Dermis blood vessel endothelial cell (primary cell): Measurements from ENCODE around the gene ITGA11. TPM values are rescaled to one million over a fixed set of nuclear protein-coding genes. Genes with fewer than 3 reads are reported as not detected.

Experiments used
- DNase-seq: peaks from one replicate; pipeline ENCODE4 v3.0.0; 2010
- total RNA-seq: library from RNA; depleted of rRNA; stranded (reverse); fragments of >200 nt; gene quantifications from 2 replicates; pipeline ENCODE4 v1.2.3, GENCODE V29; 2014

ITGA11 gene
- total RNA-seq, 1 donor from 2014 or later = 3.4 TPM

GRCh38 chr15:68346979-68347378 lies 85.0 kb downstream of the ITGA11 start:
- peak; percentile 36 for DNase-seq

GRCh38 chr15:68345481-68345880 lies 86.5 kb downstream of the ITGA11 start:
- DNase-seq = no peak

GRCh38 chr15:68344600-68344999 lies 87.4 kb downstream of the ITGA11 start:
- DNase-seq = no peak

GRCh38 chr15:68343579-68344225 lies 88.3 kb downstream of the ITGA11 start:
- DNase-seq = no peak

- no peak for DNase-seq
These were observed 89.9 kb downstream of the ITGA11 start for GRCh38 chr15:68341760-68342725.

- DNase-seq = peak; percentile 52
These were observed 91.0 kb downstream of the ITGA11 start for GRCh38 chr15:68340726-68341671.

- DNase-seq = no peak
These were observed 92.5 kb downstream of the ITGA11 start for GRCh38 chr15:68339481-68339880.

- no peak for DNase-seq
These were observed 94.1 kb downstream of the ITGA11 start for GRCh38 chr15:68337826-68338225.

- DNase-seq = no peak
These were observed 95.4 kb downstream of the ITGA11 start for GRCh38 chr15:68336516-68336915.

- no peak for DNase-seq
These were observed 96.3 kb downstream of the ITGA11 start for GRCh38 chr15:68335655-68336054.

- DNase-seq = peak; percentile 59
These were observed 96.7 kb downstream of the ITGA11 start for GRCh38 chr15:68335251-68335650.

GRCh38 chr15:68334661-68335124 lies 97.3 kb downstream of the ITGA11 start:
- no peak for DNase-seq

GRCh38 chr15:68333775-68334470 lies 98.0 kb downstream of the ITGA11 start:
- peak; percentile 33 for DNase-seq

GRCh38 chr15:68332266-68332665 lies 99.7 kb downstream of the ITGA11 start:
- DNase-seq = no peak

GRCh38 chr15:68330901-68331300 lies 101.1 kb downstream of the ITGA11 start:
- DNase-seq = no peak

- DNase-seq = no peak
These were observed 101.5 kb downstream of the ITGA11 start for GRCh38 chr15:68330416-68330815.

GRCh38 chr15:68328964-68329363 lies 103.0 kb downstream of the ITGA11 start:
- no peak for DNase-seq

GRCh38 chr15:68328443-68328842 lies 103.5 kb downstream of the ITGA11 start:
- DNase-seq = no peak

- no peak for DNase-seq
These were observed 105.1 kb downstream of the ITGA11 start for GRCh38 chr15:68326711-68327354.

- no peak for DNase-seq
These were observed 106.2 kb downstream of the ITGA11 start for GRCh38 chr15:68325726-68326125.

- no peak for DNase-seq
These were observed 109.2 kb downstream of the ITGA11 start for GRCh38 chr15:68322796-68323195.
